Gastroesophageal sphincter (tissue), 3 donors: ENCODE results near the gene ICA1.
"Not testable (repeated sequence)": the region's sequence is repeated elsewhere in the genome, so short reads cannot be mapped to it uniquely, and the experiment has no call there.

ENCODE experiments used
- CTCF ChIP-seq, 4 experiments: fragments of 200-600 bp in 2 of 4; fragments of 450-650 bp in 2 of 4; sonication (generic) in 1 of 4; IDR thresholded peaks; one replicate each; pipeline ENCODE4 v1.5.1; 2017 to 2019; ENCODE audit warnings: antibody characterized with exemption in 4 of 4, mild to moderate bottlenecking in 2 of 4, moderate library complexity in 2 of 4
- EP300 ChIP-seq: sonication (generic); formaldehyde crosslinking; IDR thresholded peaks from one replicate; pipeline ENCODE4 v1.6.1; 2017; ENCODE audit warnings: antibody characterized with exemption, mild to moderate bottlenecking
- POLR2A ChIP-seq, 2 donors: fragments of 450-650 bp; IDR thresholded peaks; one replicate each; pipeline ENCODE4 v1.6.1; 2017; ENCODE audit warnings: antibody characterized with exemption in 2 of 2, mild to moderate bottlenecking in 2 of 2, moderate library complexity in 1 of 2
- POLR2AphosphoS5 ChIP-seq: sonication (generic); formaldehyde crosslinking; IDR thresholded peaks from one replicate; pipeline ENCODE4 v1.6.1; 2017; ENCODE audit warnings: antibody characterized with exemption

GRCh38 chr7:8297023-8297422 lies 35.1 kb upstream of the ICA1 start:
- not testable (repeated sequence) for TF ChIP-seq CTCF (IDR thresholded peaks at IDR 0.05); POLR2AphosphoS5; POLR2A (IDR thresholded peaks at IDR 0.05); EP300
